Measurements from ENCODE around the gene PRSS8.

Gene PRSS8

GRCh38 chr16:31149332-31149731 is 13.8 kb upstream of the PRSS8 start:
- no peak for TF ChIP-seq GATA2 (IDR thresholded peaks at IDR 0.05; ENCODE audit: low read depth, low read length)

GRCh38 chr16:31148896-31149295 is 13.4 kb upstream of the PRSS8 start:
- no peak for TF ChIP-seq GATA3 (IDR thresholded peaks at IDR 0.05; ENCODE audit: low read depth, low read length)

DNA sequence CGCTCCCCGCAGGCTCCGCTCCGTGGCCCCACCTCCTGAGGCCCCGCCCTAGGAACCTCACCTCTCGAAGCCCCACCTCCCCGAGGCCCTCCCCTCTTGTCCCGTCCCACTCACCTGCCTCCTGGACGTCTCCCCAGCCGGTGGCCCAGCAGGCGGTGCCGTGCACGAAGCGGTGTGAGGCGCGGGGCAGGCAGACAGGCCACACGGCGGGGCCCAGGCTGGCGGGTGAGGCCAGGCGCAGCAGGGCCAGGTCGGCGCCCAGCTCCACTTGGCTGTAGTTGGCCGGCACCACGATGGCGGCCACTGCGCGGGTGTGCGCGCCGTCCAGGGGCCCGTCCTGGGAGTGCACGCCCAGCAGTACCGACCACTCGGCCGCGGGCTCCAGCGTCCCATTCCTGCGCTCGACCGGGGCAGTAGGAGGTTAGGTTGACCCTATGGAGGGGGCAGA is 12.8 kb upstream of the PRSS8 start:
- no peak for TF ChIP-seq GATA2 (IDR thresholded peaks at IDR 0.05; ENCODE audit: low read depth, low read length)
- TF ChIP-seq GATA3 (IDR thresholded peaks at IDR 0.05; ENCODE audit: low read depth, low read length) = no peak

DNA sequence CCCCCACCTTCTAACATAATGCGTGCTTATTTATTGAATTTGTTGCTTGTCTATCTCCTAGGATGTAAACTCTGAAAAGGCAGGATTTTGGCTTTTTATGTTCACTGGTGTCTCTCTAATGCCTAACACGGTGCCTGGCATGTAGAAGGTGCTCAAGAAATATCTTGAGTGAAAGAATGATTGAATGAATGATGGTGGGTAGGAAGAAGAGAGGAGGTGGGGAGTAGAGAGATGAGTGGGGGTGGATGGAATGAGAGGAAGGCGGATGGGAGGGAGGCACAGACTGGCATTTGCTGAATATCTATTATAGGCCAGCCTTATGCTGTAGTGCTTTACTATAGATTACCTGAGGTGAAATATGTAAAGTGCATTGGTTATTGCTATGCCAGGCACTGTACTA is 12.0 kb upstream of the PRSS8 start:
- TF ChIP-seq GATA2 (IDR thresholded peaks at IDR 0.05; ENCODE audit: low read depth, low read length) (no peak), GATA3 (IDR thresholded peaks at IDR 0.05; ENCODE audit: low read depth, low read length) (no peak)

DNA sequence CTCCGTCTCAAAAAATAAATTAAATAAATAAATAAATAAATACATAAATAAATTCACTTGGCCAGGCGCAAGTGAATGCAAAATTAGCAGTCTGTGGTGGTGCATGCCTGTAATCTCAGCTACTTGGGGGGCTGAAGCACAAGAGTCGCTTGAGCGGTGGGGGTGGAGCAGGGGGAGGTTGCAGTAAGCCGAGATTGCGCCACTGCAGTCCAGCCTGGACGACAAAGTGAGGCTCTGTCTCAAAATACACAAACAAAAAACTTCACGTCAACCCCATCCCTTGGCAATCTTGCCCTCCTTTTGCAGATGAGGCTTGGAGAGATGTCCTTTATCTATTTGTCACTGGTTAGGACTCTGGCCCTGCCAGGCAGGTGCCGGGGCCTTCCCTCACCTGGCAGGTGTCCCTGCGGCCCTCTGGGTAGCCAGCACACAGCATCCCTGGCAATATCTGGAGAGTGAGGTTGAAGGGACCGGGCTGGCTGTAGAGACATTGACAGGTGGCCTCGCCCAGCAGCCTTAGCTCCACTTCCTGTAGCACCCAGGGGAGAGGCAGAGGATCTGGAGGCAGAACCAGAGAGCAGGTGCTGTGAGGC is 10.0 kb upstream of the PRSS8 start:
- TF ChIP-seq GATA2 (IDR thresholded peaks at IDR 0.05; ENCODE audit: low read depth, low read length) = no peak
- TF ChIP-seq GATA3 (IDR thresholded peaks at IDR 0.05; ENCODE audit: low read depth, low read length) = no peak

GRCh38 chr16:31143694-31144148 is 8.2 kb upstream of the PRSS8 start:
- no peak for TF ChIP-seq GATA3 (IDR thresholded peaks at IDR 0.05; ENCODE audit: low read depth, low read length)
- no peak for TF ChIP-seq GATA2 (IDR thresholded peaks at IDR 0.05; ENCODE audit: low read depth, low read length)

- TF ChIP-seq GATA2 (IDR thresholded peaks at IDR 0.05; ENCODE audit: low read depth, low read length) (no peak), GATA3 (IDR thresholded peaks at IDR 0.05; ENCODE audit: low read depth, low read length) (no peak)
Observed at GRCh38 chr16:31143011-31143693, 7.6 kb upstream of the PRSS8 start.

GRCh38 chr16:31142109-31143010 is 6.8 kb upstream of the PRSS8 start:
- no peak for TF ChIP-seq GATA2 (IDR thresholded peaks at IDR 0.05; ENCODE audit: low read depth, low read length)
- TF ChIP-seq GATA3 (IDR thresholded peaks at IDR 0.05; ENCODE audit: low read depth, low read length) = no peak

GRCh38 chr16:31141489-31142108 is 6.1 kb upstream of the PRSS8 start:
- TF ChIP-seq GATA2 (IDR thresholded peaks at IDR 0.05; ENCODE audit: low read depth, low read length) = no peak
- TF ChIP-seq GATA3 (IDR thresholded peaks at IDR 0.05; ENCODE audit: low read depth, low read length) = no peak

- no peak for TF ChIP-seq GATA3 (IDR thresholded peaks at IDR 0.05; ENCODE audit: low read depth, low read length)
- no peak for TF ChIP-seq GATA2 (IDR thresholded peaks at IDR 0.05; ENCODE audit: low read depth, low read length)
Observed at GRCh38 chr16:31138621-31139578, 3.4 kb upstream of the PRSS8 start.

GRCh38 chr16:31136287-31136662 is 748 bp upstream of the PRSS8 start:
- TF ChIP-seq GATA2 (IDR thresholded peaks at IDR 0.05; ENCODE audit: low read depth, low read length) = no peak
- no peak for TF ChIP-seq GATA3 (IDR thresholded peaks at IDR 0.05; ENCODE audit: low read depth, low read length)

- TF ChIP-seq GATA3 (IDR thresholded peaks at IDR 0.05; ENCODE audit: low read depth, low read length) (no peak), GATA2 (IDR thresholded peaks at IDR 0.05; ENCODE audit: low read depth, low read length) (no peak)
Observed at GRCh38 chr16:31134625-31135534, 647 bp downstream of the PRSS8 start.
